Fibroblast of lung (primary cell): ENCODE results near the gene PDLIM4.

Source experiments
- CTCF ChIP-seq, 2 donors: IDR thresholded peaks in 1 of 2; conservative IDR thresholded peaks in 1 of 2; 1 replicate in 1 of 2; 2 replicates in 1 of 2; pipeline ENCODE4 v1.5.1; 2011 to 2012; ENCODE audit warnings: low read length in 2 of 2, control low read depth in 1 of 2, inconsistent platforms in 1 of 2, low read depth in 1 of 2, mild to moderate bottlenecking in 1 of 2
- EZH2 ChIP-seq: IDR thresholded peaks from 2 replicates; pipeline ENCODE4 v1.5.1; 2012; ENCODE audit warnings: low read length, control low read depth, mild to moderate bottlenecking; ENCODE audit errors: missing control alignments

GRCh38 chr5:132315529-132316067, 58.1 kb downstream of the PDLIM4 start:
- TF ChIP-seq EZH2 (no peak), CTCF (conservative IDR thresholded peaks at IDR 0.05 in 1 of 2, IDR thresholded peaks at IDR 0.05 in 1 of 2; ENCODE audit: low read depth in 1 of 2, low read length in 2 of 2) (no peak)
